HG03196 (cell line): ENCODE results near the gene SORL1.

Experiments used
- ATAC-seq: cut with Tn5 transposase; IDR thresholded peaks from one replicate; pipeline ENCODE4 v1.9.1; 2021; ENCODE audit not compliant: unreplicated experiment

Gene SORL1

DNA sequence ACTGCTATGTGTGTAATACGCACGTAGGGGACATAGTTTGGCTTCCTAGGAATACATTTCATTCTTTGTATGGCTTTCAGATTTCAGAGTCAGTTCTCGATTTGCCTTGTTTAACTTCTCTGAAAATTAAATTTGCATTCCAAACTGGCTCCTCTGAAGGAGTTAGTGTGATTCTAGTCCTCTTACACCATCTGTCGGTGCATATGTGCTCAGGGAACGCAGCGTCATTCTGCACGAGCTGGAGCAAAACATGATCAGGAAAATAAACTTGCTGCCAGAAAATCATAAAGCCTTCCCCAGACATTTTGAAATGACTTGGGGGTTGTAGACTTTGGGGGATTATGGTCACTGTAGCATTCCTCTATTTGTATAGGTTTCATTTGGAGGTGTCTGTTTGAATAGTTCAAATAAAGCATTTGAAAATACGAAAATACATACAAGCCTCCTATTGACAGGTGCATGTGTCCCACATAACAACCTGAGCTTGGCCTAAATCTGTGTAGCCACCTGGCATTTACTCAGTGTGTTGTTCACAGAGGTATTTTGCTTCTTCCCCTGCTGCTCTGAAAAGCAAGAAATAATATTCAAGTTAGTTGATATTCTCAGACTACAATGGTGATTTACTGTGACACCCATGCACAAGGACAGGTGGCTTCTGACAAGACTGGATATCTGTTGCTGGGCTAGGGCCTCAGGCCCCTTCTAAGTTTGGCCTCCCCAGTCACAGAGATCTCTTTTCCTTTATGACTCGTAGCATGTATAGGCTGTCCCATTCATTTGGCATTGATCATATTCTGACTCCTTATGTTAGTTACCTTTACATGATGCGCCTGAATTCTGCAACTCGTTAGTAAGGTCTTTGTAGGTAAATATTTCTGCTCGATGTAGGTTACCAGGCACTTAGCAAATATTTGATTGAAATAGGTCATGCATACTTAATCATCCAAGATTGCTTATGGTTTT, 82.3 kb downstream of the SORL1 start:
- no peak for ATAC-seq

DNA sequence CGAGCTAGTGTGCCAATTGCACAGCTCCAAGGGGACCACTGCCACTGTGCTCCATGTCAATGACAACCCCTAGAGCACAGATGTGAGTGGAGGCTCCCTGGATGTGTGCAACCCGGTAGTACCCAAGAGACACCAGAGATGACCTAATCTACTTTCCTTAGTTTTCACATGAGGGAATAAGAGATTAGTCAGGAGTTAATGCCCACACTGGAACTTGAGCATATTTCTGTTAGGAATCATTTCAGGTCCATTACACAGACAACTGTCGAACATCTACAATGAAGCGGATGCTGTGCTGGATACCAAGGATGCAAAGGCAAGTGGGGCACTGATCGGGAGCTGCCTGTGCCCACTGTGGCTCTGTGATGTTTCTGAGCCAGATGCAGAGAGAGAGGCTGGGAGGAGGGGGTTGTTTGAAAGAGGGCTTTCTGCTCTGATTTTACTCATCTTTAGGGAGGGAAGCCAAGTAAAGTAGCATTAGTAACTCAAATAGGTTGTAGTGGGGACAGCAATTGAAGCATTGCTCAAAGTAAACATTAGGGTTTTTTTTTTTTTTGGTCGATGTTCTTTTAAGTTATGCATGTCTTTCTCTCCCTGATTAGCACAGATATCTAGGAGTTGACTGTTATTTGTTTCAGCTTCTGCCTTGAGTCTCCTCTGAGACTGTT, 83.1 kb downstream of the SORL1 start:
- ATAC-seq = no peak

DNA sequence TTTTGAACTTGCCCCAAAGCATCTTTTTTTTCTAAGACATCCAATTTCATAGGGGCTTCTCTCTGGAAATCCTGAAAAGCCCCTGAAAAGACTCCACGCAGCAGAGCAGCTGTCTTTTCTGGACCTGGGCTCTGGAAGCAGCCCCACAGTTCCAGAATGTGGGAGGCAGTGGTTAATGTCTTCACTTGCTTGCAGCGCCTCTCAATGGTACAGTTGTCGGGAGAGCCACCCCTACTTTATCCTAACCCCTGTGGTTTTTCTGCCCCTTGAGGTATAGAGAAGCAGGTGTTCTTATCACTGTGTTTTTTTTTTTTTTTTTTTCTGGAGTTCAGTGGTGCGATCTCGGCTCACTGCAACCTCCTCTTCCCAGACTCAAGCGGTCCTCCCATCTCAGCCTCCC, 84.0 kb downstream of the SORL1 start:
- no peak for ATAC-seq

- peak; percentile 67 for ATAC-seq
Observed at GRCh38 chr11:121538054-121538453, 85.9 kb downstream of the SORL1 start.

- no peak for ATAC-seq
Observed at GRCh38 chr11:121539000-121539399, 86.9 kb downstream of the SORL1 start.

DNA sequence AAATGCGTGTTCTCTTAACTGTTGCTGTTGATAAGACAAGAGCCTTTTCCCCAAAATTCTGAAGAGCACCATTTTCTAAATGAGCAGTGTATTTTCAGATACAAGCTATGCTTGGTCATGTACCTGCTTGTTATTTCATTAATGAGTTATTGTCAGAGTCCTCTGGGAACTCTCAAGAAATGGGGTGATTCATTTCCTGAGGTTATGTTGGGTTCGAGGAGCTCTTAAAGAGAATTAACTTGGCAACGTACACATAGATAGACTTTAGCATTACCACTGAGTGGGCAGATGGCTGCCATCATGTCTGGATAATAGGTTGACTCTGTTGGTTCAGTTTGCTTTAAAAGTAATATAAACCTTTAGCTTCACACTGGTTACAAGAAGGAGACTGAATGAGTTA, 88.5 kb downstream of the SORL1 start:
- ATAC-seq = no peak

DNA sequence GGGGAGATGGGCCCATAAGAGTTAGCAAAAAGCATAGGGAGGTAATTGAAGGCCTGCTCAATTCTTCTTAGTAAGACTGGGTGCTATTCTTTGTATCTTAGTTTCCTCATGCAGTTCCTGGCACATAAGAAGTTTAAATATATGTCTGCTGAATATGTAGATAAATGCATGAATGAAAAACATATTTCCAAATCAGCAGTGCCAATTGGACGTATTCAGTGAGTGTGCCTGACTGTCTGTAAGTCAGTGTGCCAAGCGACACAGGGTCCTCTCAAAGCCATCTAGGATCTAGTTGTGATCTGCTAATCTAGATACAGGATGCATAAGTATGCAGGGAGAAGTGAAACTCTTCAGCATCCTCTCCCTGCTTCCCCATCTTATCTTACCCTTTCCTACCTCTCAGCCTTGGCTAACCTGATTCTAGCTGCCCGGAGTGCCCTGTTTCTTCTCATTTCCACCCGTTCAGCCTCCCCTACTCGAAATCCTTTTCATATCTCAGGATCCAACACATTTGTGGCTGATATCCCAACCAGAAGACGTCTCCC, 91.8 kb downstream of the SORL1 start:
- ATAC-seq = no peak

DNA sequence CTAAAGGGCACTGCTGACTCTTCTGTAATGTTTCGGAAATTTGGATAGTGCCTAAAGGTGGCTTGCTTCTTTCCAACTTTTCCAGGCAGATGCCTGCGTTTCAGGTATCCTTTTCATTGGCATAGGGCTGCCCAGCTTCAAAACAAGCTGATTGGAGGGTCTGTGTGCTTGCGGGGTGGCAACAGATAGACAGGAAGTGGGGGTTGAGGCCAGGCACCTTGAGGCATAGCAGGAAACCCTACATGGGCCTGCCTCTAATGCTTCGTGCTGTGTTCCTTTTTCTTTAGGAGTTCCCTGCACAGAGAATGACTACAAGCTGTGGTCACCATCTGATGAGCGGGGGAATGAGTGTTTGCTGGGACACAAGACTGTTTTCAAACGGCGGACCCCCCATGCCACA, 92.8 kb downstream of the SORL1 start:
- ATAC-seq = no peak

- ATAC-seq = no peak
Observed at GRCh38 chr11:121547574-121547973, 95.5 kb downstream of the SORL1 start.

GRCh38 chr11:121550247-121551030, 98.3 kb downstream of the SORL1 start:
- ATAC-seq = no peak

DNA sequence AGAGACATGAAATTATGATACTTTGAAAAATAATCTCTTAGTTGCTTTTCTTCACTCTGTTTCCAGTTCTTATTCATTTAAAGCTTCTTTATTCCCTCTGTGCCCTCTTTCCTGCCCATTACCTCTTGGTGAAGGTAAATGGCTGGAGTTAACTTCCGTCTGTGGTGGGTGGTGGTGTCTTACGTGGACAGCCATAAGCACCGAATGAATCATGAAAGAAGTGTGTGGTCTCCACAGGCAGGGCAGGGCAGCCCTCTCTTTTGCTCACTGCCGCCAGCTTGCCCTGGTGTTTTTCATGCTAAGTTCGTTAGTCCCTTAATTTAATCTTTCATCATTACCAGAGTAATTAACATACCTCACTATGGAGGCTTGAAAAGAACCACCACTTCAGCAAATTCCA, 99.3 kb downstream of the SORL1 start:
- no peak for ATAC-seq

DNA sequence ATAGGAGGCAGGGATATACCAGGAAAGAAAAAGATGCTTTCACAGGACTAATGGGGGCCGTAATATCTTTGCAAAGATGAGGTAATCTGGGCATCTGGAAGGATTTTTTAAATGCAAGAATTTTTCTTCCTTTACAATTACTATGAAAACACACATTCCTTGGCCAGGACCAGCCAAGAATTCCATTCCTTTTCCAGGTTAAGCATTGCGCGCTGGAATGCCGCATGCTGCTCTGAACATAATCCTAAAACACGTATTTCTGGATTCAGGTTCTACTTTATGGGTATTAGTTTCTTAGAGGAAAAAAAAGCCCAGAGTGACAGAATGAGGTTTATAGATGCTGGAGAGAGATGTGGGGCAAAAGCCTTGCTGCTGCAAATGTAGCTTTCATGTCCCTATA, 100.0 kb downstream of the SORL1 start:
- ATAC-seq = no peak

GRCh38 chr11:121552644-121553043, 100.5 kb downstream of the SORL1 start:
- ATAC-seq = no peak

GRCh38 chr11:121553389-121553788, 101.3 kb downstream of the SORL1 start:
- no peak for ATAC-seq

GRCh38 chr11:121553806-121554205, 101.7 kb downstream of the SORL1 start:
- no peak for ATAC-seq

GRCh38 chr11:121554552-121554951, 102.4 kb downstream of the SORL1 start:
- ATAC-seq = no peak

DNA sequence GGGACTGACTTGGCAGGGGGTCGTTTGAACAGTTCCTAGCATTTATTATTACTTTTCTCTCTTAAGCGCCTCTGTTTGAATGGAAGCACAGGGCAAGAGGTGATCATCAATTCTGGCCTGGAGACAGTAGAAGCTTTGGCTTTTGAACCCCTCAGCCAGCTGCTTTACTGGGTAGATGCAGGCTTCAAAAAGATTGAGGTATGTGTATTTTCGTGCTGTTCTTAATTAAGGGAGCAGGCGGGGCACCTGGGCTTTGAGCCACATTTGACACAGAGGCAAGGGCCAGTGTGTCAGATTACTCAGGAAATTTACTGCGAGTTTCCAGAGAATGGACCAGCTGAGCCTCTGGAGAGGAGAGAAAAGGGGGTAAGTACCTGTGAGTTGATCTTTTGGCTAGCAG, 103.0 kb downstream of the SORL1 start:
- ATAC-seq = no peak

DNA sequence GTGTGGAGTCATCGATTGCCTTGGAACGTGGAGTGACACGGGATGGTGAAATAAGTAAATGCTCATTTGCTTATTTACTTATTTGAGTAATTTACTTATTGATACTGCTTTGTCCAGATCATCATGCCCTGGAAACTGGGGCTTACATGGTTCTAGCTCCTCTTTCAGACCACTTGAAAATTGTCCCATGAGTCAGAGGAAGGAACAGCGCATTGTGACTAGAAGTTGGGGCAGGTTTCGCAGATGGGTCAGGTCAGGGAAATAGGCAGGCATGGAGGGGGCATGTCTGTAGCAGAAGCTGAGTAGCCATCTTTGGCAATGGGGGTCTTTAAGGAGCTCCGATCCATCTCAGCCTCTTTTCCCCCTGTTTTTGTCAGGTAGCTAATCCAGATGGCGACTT, 104.8 kb downstream of the SORL1 start:
- ATAC-seq = peak; percentile 16

DNA sequence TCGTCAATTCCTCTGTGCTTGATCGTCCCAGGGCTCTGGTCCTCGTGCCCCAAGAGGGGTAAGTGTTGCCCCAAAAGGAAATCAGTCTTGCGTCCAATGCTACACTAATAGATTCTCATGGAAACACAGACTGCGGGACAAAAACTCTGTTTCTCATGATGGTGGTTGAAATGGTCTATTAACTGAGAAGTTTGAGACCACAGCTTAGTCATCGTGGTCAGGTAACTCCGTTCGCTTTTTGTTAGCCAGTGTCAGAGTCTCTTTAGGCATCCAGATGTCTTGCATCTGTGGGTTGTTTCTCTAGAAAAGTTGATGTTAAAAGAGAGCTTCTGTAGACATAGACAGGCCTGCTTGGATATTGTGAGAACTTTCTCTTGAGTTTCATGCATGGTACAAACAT, 105.2 kb downstream of the SORL1 start:
- ATAC-seq = peak; percentile 73

- no peak for ATAC-seq
Observed at GRCh38 chr11:121559606-121560200, 107.6 kb downstream of the SORL1 start.

GRCh38 chr11:121560236-121560635, 108.1 kb downstream of the SORL1 start:
- no peak for ATAC-seq
